ENCODE results near the gene CT55.

GRCh38 chrX:135178636-135179035, 7.4 kb upstream of the CT55 start:
- no peak for TF ChIP-seq POLR2A (IDR thresholded peaks at IDR 0.05; ENCODE audit: low read depth, low read length)
- TF ChIP-seq POLR2AphosphoS5 (IDR thresholded peaks at IDR 0.05; ENCODE audit: low read depth, low read length), result no peak

Data from GM12892 (cell line).